ENCODE measurements around the gene BRINP3.

The BRINP3 gene

DNA sequence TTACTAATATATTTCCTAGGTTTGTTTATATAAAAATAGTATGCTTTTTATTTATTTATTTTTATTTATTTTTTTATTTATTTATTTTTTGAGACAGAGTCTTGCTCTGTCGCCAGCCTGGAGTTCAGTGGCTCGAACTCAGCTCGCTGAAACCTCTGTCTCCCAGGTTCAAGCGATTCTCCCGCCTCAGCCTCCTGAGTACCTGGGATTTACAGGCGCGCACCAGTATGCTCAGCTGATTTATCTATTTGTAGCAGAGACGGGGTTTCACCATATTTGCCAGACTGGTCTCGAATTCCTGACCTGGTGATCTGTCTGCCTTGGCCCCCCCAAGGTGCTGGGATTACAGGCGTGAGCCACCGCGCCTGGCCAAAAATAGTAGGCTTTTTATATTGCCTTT, 33.2 kb downstream of the BRINP3 start:
- DNase-seq = no peak

DNA sequence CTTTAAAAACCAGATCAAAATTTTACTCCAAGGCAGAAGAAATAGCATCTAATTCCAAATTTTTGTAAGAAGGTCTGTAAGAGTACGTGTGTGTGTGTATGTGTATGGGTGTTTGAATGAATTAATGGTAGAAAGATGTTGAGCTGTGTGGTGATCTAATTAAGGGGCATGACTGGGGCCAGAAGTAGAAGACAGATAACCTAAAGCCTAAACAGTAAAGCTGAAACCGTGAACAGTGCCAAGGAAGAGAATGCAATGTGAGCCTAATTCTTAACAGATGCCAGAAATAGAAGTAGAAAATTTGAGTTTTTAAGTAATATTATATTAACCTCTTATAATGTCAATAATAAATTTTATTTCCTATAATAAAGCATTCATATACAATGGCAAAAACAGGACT, 38.2 kb downstream of the BRINP3 start:
- no peak for DNase-seq

DNA sequence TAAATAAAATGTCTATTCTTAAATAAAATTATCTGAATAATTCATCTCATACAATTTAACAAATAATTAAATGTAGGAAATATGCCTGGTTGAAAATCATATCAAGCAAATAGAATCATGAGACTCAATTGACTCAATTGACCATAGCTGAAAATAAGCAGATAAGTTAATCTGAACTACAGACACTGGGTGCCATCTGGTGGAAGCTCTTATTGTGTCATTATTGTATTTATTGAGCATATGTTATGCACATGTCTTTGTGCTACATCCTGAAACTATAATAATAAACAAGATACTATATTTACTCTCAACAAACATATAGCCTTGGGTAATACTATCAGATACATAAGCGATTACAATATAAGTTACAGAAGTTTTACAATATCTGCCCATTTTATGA, 41.0 kb downstream of the BRINP3 start:
- no peak for DNase-seq

DNA sequence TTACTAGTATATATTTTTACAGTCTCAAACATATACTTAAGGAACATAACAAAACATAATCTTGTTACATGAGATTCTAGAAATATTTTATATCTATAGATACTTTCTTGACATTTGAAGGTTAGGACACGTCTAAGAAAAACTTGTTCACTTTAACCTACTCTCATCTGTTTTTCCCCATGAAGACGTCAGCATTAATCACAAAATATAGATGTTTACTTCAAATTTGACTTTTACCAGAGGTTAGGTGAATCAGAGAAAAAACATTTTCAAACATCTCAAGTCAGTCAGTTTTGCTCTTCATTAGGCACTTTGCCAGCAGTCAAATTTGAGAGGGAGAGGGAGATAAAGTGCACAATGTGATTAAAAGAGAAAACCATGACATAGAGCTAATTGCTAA, 47.7 kb downstream of the BRINP3 start:
- no peak for DNase-seq

DNA sequence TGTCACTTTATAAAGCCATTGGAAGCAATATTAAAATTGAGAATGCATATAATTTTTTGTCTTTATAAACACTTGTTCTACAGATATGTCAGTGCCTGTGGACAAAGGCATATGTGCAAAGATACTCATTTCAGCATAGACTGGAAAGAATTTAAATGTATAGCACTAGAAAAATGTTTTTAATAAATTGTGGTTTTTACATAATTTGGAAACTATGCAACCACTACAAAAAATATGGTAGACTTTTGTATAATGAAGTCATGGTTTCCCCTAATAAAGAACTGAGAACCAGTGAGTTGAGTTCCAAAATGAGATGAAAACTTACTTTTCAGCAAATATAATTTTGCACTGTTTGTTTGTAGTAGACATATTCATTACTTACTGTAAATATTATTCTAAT, 48.5 kb downstream of the BRINP3 start:
- DNase-seq = no peak

DNA sequence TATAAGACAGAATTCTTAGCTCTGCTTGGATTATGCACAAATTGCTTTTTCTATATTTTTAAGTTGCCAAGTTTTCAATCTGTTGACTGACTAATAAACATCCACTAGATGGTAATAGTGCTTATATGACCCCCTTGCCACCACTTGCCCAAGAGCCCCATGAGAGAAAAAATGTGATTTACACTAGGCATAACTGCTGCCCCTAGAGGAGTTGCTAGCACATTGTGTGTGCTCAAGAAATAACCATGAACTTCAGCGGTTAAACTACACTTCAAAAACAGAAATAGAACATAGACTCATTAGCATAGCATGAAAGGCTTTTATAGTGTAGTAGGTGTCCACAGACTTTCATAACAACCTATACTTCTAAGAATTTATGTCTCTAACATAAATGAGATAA, 61.4 kb downstream of the BRINP3 start:
- no peak for DNase-seq

DNA sequence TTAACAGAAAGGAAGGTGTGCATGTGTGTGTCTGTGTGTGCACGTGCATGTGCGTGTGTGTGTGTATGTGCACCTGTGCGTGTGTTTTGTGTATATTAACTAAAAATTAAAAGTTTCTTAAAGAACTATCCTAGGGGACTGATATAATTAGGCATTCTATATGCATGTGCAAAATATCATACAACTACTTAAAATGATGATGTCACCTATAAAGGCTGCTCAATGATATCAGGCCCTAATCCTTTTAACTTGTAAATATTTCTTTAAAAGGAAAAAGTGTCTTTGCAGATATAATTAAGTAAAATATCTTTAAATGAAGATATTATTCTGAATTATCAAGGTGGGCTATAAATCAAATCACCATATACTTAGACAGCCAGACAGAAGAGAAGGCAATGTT, 64.5 kb downstream of the BRINP3 start:
- no peak for DNase-seq

DNA sequence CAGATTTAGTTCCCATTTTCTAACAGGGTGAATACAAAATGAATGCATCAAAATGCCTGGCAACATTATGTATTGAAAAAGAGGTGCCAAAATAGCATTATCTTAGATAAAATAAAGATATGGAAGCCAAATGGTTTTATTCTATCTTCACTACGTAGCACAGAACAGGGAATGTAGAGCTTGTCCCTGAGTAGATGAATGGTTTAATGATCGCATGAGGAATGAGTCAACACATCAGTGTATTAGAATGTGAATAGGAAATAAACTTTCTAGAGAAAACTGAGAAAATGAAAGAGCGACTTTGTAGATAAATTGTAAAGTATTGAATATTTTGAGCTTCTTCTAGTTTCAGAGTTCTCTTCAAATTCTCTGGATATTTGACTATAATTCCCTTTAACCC, 74.3 kb downstream of the BRINP3 start:
- no peak for DNase-seq

DNA sequence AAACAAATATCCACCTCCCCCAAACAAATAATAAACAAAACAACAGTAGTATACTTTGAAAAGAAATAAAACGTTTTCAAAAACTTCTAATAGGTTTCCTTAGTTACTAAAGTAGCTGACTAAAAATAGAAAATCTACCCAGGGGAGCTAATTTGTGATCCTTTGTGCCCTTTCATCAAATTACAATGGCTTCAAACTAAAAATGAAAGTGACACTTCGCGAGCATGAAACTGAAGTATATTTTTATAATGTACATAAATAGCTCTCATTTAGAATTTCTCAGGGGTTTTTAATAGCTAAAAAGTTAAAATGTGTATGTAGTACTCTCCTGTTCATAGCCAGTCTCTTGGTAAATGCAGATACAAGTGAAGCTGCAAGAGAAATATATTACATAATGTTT, 78.4 kb downstream of the BRINP3 start:
- no peak for DNase-seq

DNA sequence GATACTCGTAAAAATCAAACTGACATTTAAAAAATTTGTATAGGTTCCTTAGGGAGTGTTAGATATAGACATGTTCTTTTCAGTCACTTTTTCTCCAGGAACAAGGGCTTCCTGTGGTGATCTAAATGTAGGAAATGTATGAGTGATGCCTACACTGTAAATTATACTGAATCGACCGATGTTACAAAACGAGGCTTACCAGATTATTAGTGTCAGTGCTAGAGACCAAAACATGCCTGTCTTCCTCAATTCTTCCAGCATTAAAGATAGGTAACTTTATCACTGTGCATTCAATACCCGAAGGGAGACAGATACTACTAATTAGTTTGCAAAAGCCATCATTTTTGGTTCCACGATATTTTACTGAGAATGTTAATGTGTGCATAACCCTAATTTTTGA, 86.1 kb downstream of the BRINP3 start:
- DNase-seq = no peak

DNA sequence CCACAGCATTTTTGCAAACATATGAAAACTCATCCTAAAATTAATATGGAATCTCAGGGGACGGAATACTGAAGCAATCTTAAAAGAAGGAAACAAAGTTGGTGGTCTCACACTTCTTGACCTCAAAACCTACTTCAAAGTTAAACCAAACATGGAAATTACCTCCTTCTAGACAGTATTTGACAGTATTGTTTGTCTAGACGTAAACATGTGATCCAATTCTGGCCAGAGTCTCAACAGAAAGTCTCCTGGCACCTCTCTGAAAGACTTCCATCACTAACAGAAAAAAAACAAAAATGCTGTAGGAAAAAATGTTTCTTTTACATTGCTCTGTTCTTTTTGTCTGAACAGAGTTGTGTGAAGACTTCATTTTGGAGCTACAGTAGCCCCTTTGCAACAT, 99.7 kb downstream of the BRINP3 start:
- DNase-seq = no peak

DNA sequence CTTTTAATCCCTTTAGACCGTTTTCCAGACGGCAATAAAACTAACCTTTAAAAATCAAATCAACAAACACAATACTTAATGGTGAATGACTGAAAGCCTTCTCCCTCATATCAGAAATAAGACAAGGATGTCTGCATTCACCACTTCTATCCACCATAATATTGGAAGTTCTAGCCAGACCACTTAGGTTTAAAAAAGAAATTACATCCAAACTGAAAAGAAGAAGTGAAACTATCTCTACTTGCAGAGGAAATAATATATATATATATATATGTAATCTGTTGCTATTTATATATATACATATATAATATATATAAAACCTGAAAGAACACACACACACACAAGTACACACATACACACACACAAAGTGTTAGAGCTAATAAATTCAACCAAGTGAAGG, 100.4 kb downstream of the BRINP3 start:
- DNase-seq = no peak

DNA sequence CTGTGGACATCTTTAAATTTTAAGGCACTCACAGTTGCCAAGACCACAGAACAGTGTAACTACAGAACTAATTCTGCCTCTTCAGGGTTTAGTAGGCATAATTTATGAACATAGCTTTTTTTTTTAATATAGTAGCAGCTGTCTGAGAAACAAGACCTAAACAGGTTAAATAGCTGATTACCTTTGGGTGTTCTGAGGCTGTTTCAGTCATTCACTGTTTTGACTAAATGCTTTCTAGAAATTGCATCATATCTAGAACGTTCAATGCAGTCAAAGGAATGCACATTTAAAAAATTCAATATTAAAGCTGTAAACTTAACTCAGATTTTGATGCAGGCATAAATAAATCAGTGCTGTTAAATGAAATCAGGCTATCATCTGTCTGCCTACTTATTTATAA, 101.6 kb downstream of the BRINP3 start:
- DNase-seq = no peak

DNA sequence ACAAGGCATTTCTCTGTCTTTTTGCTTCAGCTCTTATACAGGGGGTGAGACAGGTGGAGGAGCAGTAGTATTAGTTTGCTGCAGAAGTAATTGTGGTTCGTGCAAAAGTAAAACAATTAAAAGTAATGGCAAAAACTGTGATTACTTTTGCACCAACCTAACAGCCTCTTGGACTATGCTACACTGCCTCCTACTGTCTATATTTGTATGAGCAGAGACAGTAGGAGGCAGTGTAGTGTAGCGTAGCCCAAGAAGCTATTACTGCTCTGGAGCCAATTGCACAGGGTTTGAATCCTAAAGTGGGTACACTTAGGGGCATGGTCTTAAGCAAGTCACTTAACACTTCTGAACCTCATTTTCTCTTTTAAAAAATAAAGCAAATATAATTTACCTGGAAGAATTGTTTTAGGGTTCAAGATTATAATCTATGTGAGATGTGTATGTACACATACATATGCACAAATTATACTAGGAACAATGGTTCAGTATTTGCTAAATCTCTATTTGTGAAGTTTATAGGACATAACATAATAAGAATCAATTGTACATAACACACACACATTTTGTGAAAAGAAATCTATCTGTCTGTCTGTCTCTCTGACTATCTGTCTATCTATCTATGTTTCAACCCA, 103.8 kb downstream of the BRINP3 start:
- DNase-seq = no peak

DNA sequence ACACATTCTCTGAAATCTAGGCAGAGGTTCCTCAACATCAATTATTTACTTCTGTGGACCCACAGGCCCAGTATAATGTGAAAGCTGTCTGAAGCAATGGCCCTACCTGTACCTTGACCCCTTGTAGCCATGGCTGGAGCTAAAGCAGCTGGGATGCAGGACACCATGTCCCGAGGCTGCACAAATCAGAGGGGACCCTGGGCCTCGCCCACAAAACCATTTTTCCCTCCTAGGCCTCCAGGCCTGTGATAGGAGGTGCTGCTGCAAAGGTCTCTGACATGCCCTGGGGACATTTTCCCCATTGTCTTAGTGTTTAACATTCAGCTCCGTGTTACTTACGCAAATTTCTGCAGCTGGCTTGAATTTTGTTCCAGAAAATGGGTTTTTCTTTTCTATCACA, 110.5 kb downstream of the BRINP3 start:
- DNase-seq = no peak

DNA sequence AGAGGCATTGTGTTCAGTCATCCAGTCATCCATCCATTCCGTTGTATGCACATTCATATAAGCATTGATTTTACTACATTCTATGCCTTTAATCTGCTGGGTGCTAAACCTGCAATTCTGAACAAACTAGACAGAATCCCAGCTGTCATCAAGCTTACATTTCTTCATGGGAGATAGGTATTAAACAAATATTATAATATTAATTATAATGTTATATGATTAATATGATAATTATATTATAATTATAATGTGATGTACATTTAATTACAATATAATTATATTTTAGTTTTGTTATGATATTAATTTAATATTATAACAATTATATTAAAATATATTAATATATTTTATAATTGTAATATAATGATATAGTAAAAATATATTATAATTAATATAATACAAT, 112.4 kb downstream of the BRINP3 start:
- DNase-seq = no peak

DNA sequence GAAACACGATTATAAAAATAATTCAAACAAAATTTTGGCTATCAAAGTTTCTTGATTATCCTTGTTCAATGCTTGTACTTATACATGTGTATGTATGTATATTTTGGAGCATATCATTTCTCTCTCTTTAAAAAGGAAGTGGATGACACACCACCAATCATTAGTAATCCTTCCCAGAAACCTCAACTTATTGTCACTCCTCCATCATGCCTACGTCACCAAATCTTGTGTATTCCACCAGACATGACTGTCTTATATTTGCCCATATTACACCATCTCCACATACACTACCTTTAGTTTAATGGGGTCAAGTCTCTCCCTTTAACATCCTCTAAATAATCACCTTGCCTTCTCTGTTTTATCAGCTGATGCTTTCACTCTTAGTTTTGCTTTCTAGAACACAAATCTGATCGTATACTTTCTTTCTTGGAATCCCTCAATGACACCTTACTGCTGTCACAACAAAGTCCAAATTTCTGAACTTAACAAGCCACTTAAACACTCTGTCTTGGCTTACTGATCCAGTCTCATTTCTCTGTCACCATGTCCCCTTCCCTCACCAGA, 124.0 kb downstream of the BRINP3 start:
- DNase-seq = no peak

DNA sequence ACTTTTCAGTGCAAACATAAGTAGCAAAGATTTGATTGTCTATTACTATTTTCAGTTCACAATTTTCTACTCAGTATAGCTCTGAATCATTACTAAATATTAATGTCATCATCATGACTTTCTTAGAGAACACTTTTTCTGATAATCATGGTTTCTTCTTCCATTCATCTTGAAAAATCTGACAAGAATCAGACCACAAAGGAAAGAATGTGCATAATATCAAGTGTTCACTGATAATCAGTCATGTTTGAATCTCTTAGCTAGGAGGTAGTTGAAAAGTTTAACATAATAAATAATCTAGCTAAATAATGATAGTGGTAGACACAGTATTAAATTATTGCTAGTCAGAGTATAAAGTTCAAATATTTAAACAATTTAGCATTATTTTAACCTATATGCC, 133.2 kb downstream of the BRINP3 start:
- DNase-seq = no peak

DNA sequence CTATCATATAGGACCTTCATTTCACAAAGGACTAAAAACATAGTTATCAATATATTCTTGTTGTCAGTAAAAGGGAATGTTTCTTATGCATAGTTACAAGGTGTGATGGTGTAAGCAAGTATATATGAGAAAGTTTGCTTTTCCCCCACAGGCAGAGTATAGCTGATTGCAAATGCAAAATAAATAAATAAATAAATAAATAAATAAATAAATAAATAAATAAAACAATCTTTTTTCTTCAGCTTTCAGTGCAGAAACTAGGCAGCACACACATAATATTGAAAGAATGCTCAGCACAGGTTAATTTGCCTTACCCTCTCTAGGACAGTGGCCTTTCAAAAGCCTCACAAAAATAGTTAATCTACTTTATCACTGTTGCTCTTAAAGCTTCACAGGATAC, 138.8 kb downstream of the BRINP3 start:
- no peak for DNase-seq

DNA sequence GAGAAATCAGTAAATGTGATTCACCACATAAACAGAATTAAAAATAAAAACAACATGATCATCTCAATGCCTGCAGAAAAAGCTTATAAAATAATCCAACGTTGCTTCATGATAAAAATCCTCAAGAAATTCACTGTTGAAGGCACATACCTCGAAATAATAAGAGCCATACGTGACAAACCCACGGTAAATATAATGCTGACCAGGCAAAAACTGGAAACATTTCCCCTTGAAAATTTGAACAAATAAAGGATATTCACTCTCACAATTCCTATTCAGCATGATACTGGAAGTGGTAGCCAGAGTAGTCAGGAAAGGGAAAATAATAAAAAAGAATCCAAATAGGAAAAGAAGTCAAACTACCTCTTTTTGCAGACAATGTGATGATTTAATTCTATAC, 148.8 kb downstream of the BRINP3 start:
- no peak for DNase-seq

DNA sequence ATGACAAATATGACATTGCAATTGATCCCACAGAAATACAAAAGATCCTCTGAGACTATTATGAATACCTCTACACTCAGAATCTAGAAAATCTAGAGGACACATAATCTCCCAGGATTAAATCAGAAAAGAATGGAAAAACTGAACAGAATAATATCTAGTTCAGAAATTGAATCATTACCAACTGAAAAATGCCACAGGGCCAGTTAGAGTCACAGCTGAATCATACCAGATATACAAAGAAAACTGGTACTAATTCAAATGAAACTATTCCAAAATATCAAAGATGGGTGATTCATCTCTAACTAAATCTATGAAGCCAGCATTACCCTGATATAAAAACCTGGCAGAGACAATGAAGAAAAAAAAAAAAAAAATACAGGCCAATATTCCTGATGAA, 149.3 kb downstream of the BRINP3 start:
- DNase-seq = no peak

DNA sequence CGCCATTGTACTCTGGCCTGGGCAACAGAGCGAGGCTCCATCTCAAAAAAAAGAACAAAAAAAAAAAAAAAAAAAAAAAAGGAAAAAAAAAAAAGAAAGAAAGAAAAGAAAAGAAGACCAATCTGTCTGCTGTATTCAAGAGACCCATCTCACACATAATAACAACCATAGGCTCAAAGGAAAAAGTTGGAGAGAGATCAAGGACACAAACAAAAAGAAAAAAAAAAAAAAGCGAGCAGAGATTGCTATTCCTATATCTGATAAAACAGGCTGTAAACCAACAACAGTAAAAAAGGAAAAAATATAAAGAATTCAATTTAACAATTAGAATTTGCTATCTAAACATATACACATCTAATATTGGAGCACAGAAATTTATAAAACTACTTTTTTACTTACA, 150.4 kb downstream of the BRINP3 start:
- DNase-seq = no peak

DNA sequence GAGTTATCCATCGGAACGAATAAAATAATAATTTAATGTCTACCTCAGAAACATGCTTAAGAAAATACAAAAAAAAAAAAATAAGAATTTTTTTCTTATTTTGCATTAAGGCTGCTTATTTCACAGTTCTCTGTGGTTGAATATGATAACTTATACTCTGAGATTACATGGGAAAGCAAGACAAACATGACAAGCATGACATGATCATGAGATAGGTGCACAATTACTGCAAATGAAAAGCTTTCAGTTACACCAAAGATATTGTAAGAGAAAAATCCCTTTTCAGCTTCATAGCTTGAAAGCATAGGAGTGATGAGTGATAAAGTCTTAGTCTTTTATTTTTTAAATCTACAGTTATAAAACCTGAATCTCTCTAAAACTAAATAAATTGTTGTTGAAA, 154.1 kb downstream of the BRINP3 start:
- DNase-seq = no peak

DNA sequence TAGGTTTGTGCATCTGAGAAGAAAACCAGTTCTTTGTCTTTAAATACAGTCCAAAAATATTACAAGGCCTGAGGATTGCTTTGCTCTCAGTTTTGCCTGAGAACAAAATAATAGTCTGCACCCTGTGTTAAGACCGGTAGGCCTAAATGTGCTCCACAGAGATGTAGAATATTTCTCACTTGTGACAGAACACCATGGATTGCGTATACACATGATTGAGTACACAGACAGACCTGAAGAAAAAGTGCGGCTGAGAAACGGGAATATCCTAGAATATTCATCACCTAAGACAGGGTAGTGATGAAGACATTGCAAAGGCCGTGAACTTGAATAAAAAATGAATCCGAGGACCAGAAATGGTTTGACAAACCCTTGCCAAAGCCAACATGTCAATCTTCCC, 155.4 kb downstream of the BRINP3 start:
- DNase-seq = no peak

DNA sequence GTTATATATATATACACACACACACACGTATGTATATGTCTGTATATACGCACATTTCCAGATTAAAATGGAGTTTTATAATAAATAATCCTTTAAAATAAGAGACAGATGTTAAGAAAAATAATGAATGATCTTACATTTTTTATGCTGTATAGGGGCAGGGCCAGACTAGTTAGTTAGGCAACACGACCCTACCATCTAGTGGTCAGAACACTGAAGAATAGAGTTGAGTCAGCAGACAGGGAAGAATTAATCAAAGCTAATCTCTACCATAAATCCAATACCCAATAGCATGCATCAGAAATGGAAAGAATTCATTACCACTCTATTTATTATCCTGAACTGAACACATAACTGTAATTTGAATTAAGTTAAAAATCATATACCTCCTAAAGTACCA, 156.7 kb downstream of the BRINP3 start:
- no peak for DNase-seq

DNA sequence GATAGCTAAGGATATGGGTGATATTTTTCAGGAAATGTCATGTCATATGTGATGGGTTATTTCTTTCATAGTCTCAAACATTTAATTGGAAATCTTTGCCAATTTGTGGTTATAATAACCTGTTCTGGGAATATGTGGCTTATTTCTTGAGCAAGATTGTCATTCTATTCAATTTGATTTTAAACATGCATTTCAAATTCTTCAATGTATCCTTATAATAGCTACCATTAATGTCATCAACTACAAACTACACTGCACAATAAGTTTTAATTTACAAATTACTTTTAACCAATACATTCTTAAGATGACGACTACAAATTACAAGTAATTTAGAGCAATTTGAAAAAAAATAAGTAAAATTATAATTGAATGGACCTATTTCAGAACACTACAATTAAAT, 164.9 kb downstream of the BRINP3 start:
- DNase-seq = no peak

All from hippocampal formation (tissue), 2 donors.